ENCODE data around the gene LGALSL. TPM values are rescaled to one million over a fixed set of nuclear protein-coding genes. Genes with fewer than 3 reads are reported as not detected.

Gene LGALSL
- total and polyA plus RNA-seq, 11 donors = 5.6 to 31.6 (median 9.6) TPM

DNA sequence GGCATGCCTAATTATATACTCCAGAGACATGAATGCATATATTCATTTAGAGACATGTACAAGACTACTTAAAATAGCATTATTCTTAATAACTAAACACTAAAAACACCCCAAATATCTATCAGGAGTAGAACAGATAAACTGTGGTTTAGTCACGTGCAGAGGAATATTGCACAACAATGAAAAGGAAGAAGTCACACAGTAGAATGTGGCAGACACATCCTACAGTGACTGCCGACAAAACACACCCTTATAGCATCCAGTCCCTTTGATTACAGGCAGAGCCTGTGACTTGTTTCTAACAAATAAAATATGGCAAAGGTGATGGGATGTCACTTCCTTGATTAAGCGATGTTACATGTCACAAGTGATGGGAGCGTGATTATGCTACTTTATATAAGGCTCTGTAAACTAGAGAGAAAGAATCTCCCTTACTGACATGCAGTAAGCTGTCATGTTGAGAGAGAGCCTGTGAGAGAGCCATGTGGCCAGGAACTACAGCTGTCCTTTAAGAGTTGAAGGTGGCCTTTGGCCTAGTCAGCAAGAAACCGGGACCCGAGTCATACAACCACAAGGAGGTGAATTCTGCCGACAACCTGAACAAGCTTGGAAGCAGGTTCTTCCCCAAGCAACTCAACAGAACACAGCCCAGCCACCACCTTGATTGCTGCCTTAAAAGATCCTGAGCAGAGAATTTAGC, 39.1 kb upstream of the LGALSL start:
- Histone ChIP-seq H3K27ac (no peak overlapping the region), H3K9me3 (no peaks in the 10 kb centered on the region), H3K4me3 (no peak overlapping the region), H3K36me3 (no peaks in the 10 kb centered on the region), H3K27me3 (peaks cover 0 to 5% (median 0%) of the 10 kb centered on the region in 9 donors), H3K4me1 (peaks cover 0 to 2% (median 0%) of the 10 kb centered on the region in 12 donors)
- 95 to 98% (median 95%) methylated on average over 7 of the region's 7 CpGs for WGBS, 4 donors
- TF ChIP-seq, protein P1, sequence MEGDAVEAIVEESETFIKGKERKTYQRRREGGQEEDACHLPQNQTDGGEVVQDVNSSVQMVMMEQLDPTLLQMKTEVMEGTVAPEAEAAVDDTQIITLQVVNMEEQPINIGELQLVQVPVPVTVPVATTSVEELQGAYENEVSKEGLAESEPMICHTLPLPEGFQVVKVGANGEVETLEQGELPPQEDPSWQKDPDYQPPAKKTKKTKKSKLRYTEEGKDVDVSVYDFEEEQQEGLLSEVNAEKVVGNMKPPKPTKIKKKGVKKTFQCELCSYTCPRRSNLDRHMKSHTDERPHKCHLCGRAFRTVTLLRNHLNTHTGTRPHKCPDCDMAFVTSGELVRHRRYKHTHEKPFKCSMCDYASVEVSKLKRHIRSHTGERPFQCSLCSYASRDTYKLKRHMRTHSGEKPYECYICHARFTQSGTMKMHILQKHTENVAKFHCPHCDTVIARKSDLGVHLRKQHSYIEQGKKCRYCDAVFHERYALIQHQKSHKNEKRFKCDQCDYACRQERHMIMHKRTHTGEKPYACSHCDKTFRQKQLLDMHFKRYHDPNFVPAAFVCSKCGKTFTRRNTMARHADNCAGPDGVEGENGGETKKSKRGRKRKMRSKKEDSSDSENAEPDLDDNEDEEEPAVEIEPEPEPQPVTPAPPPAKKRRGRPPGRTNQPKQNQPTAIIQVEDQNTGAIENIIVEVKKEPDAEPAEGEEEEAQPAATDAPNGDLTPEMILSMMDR (IDR thresholded peaks at IDR 0.05) = no peak
- TF ChIP-seq POLR2A (IDR thresholded peaks at IDR 0.05) = no peak
- intact Hi-C loops (cut with DNase I) = no loop called here
- DNase-seq (no peak), ATAC-seq (no peak)

DNA sequence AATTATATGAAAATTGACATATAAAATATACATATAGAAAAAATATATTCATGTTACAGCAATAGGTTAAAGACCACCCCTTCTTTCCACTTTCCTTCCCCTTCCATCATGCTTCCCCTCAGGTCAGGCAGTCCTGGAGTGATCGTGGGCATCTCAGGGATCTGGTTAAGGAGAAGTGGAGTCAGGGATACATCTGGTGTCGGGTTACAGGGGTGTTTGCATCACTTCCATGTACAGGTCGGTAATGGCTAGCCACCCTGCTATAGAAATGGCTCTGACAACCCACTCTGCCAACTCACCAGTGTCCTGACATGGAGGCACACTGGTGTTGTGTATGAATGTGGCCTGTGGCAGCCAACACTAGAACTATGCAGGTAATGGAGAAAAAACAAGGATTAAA, 36.3 kb upstream of the LGALSL start:
- ATAC-seq = no peak
- H3K9me3 ChIP-seq = no peaks in the 10 kb centered on the region
- H3K27me3 ChIP-seq = peaks cover 0 to 5% (median 0%) of the 10 kb centered on the region in 9 donors
- peaks cover 0 to 17% (median 0%) of the 10 kb centered on the region in 12 donors for H3K4me1 ChIP-seq
- H3K27ac ChIP-seq = no peak overlapping the region
- DNase-seq = no peak
- TF ChIP-seq, protein P1 (IDR thresholded peaks at IDR 0.05) = no peak
- TF ChIP-seq POLR2A (IDR thresholded peaks at IDR 0.05) = no peak
- 82 to 91% (median 88%) methylated on average over 3 of the region's 3 CpGs for WGBS, 4 donors
- no peaks in the 10 kb centered on the region for H3K36me3 ChIP-seq
- intact Hi-C loops (cut with DNase I) = no loop called here
- no peak overlapping the region for H3K4me3 ChIP-seq

DNA sequence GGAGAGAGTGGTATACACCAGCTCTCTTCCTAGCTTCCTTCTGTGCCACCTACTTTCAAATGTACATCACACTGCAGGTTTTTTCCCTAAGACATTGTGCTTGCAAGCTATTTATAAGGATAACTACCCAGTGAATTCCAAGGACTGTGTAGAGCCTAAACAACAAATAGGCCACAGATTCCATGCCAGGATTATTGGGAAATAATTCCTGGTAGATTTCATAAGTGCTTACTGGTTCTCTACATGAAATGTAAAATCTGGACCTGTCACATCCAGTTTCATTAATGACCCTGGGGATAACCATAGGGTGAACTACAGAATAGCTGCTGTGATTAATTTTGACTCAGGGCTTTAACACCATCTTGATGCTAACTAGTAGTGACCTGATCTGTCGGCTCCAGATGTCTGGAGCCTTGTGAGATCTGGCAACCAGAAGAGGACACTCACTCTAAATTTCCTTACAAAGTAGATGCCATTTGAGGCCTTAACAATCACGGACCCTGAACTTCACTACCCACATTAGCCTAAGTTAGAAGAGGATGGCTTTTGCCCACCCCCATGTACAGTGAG, 34.3 kb upstream of the LGALSL start:
- ATAC-seq = no peak
- Histone ChIP-seq H3K4me1 (peaks cover 0 to 19% (median 0%) of the 10 kb centered on the region in 12 donors), H3K36me3 (no peaks in the 10 kb centered on the region), H3K9me3 (no peaks in the 10 kb centered on the region), H3K27ac (peak overlapping the region in 3 of 12 donors; percentile 4 to 52 (median 46)), H3K27me3 (no peaks in the 10 kb centered on the region), H3K4me3 (no peak overlapping the region)
- TF ChIP-seq, protein P1 (IDR thresholded peaks at IDR 0.05) = no peak
- TF ChIP-seq POLR2A (IDR thresholded peaks at IDR 0.05) = no peak
- 90 to 100% (median 96%) methylated on average over 2 of the region's 2 CpGs for WGBS, 4 donors
- intact Hi-C loops (cut with DNase I) = no loop called here
- no peak for DNase-seq

DNA sequence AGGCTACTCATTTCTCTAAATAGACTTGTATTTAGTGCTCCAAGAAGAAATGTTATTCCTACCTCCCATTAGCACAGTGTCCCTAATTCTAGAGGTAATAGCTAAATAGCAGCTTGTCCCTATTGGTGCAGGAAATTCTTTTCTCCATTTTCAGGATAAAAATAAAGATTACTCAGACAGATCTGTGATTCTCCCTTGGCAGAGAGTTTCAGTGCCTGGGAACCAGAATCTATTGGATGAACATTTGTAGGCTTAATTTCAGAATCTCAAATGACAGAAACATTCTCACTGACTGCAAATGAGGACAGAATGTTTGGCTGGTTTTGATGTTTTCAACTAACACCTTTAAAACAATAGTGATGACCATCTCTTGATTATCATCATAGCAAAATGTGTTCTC, 33.3 kb upstream of the LGALSL start:
- no peaks in the 10 kb centered on the region for H3K36me3 ChIP-seq
- no peak overlapping the region for H3K4me3 ChIP-seq
- intact Hi-C loops (cut with DNase I) = no loop called here
- TF ChIP-seq POLR2A (IDR thresholded peaks at IDR 0.05) = no peak
- H3K27ac ChIP-seq = peak overlapping the region in 3 of 12 donors; percentile 17 to 52 (median 45)
- H3K27me3 ChIP-seq = no peaks in the 10 kb centered on the region
- H3K9me3 ChIP-seq = no peaks in the 10 kb centered on the region
- no peak for DNase-seq
- peaks cover 0 to 19% (median 0%) of the 10 kb centered on the region in 12 donors for H3K4me1 ChIP-seq
- ATAC-seq = no peak
